GM12878 (cell line): ENCODE results near the gene DUS1L. TPM values are rescaled to one million over a fixed set of nuclear protein-coding genes. Genes with fewer than 3 reads are reported as not detected.

Experiments used
- ATAC-seq: fragments of 200-7000 bp; cut with Tn5 transposase; 3 replicates; pipeline ENCODE4 v1.9.1; 2020; ENCODE audit warnings: mild to moderate bottlenecking, moderate library complexity
- BruUV-seq: library from RNA; stranded (reverse); fragments of 400-500 nt; replicated peaks from 2 replicates; lab custom pipeline; 2021; lab: Mats Ljungman, UMichigan
- CTCF ChIA-PET: fragments of 300-600 bp; sonication (Branson Sonifier 250); formaldehyde crosslinking; extraction: SDS; loops from one replicate; lab custom pipeline; 2021; ENCODE audit warnings: inconsistent platforms; lab: Yijun Ruan, JAX
- POLR2A ChIA-PET: fragments of 350-600 bp; formaldehyde crosslinking; extraction: SDS; loops from one replicate; lab custom pipeline; 2021; ENCODE audit warnings: inconsistent platforms; lab: Charles Lee
- RAD21 ChIA-PET: fragments of 300-600 bp; sonication (Branson Sonifier 250); formaldehyde crosslinking; loops from one replicate; lab custom pipeline; 2023; ENCODE audit warnings: antibody characterized with exemption; ENCODE audit not compliant: unreplicated experiment; lab: Charles Lee
- SMC1A ChIA-PET: fragments of 300-600 bp; sonication (Branson Sonifier 250); formaldehyde crosslinking; loops from one replicate; lab custom pipeline; 2023; ENCODE audit not compliant: unreplicated experiment, uncharacterized antibody; lab: Charles Lee
- DNase-seq: peaks from one replicate; pipeline ENCODE4 v3.0.0-alpha.2; 2011; ENCODE audit warnings: low read depth, low spot score
- FAIRE-seq: peaks from 3 replicates; lab custom pipeline; 2011; peaks lifted over from hg19 to GRCh38; lab: Jason Lieb, UNC
- H2AFZ ChIP-seq: 2 replicates; pipeline ENCODE4 v1.6.0; 2011; ENCODE audit warnings: low read depth, low read length, control low read depth; ENCODE audit not compliant: control insufficient read depth
- H3K27ac ChIP-seq: 2 replicates; pipeline ENCODE4 v1.5.1; 2011; ENCODE audit warnings: control low read depth; ENCODE audit not compliant: control insufficient read depth, insufficient read depth
- H3K27me3 ChIP-seq, 2 experiments: replicated peaks in 1 of 2; 2 replicates each; pipeline versions ENCODE4 v1.6.0 to v1.6.1; 2011; ENCODE audit warnings: low read length in 1 of 2; ENCODE audit not compliant: control insufficient read depth in 2 of 2, insufficient read depth in 2 of 2
- H3K36me3 ChIP-seq, 2 experiments: 2 replicates each; pipeline ENCODE4 v1.5.1; 2011; ENCODE audit warnings: low read length in 1 of 2; ENCODE audit not compliant: control insufficient read depth in 2 of 2, insufficient read depth in 2 of 2
- H3K4me1 ChIP-seq: 2 replicates; pipeline ENCODE4 v1.6.1; 2011; ENCODE audit warnings: mild to moderate bottlenecking, low read length, moderate library complexity, mixed read lengths; ENCODE audit not compliant: control insufficient read depth, insufficient read depth
- H3K4me2 ChIP-seq: 2 replicates; pipeline ENCODE4 v1.6.0; 2011; ENCODE audit warnings: control low read depth; ENCODE audit not compliant: control insufficient read depth, insufficient read depth
- H3K4me3 ChIP-seq: fragments of 200-600 bp; sonication (generic); 2 replicates; pipeline ENCODE4 v1.5.1; 2016
- H3K79me2 ChIP-seq: 2 replicates; pipeline ENCODE4 v1.6.0; 2011; ENCODE audit warnings: low read length; ENCODE audit not compliant: control insufficient read depth, insufficient read depth
- H3K9ac ChIP-seq: 2 replicates; pipeline ENCODE4 v1.8.0; 2011; ENCODE audit warnings: low read length, control low read depth, mixed read lengths; ENCODE audit not compliant: control insufficient read depth, insufficient read depth
- H3K9me3 ChIP-seq: replicated peaks from 3 replicates; pipeline ENCODE4 v1.5.1; 2011; ENCODE audit warnings: mild to moderate bottlenecking, low read length; ENCODE audit not compliant: control insufficient read depth, insufficient read depth
- H4K20me1 ChIP-seq: 2 replicates; pipeline ENCODE4 v1.6.0; 2011; ENCODE audit not compliant: control insufficient read depth, insufficient read depth
- BHLHE40 ChIP-seq, 2 experiments: fragments of 450-650 bp in 1 of 2; IDR thresholded peaks; 2 replicates each; pipeline ENCODE4 v1.6.1; 2011 to 2017; ENCODE audit warnings: low read depth in 2 of 2, borderline replicate concordance in 1 of 2, improper control_type of control experiment in 1 of 2, low read length in 1 of 2, mild to moderate bottlenecking in 1 of 2
- CBFB ChIP-seq: IDR thresholded peaks from 2 replicates; pipeline ENCODE4 v1.6.1; 2016; ENCODE audit warnings: antibody characterized with exemption, low read depth
- CHD1 ChIP-seq: IDR thresholded peaks from 2 replicates; pipeline ENCODE4 v1.6.1; 2012; ENCODE audit warnings: low read depth, low read length, improper control_type of control experiment
- FOXK2 ChIP-seq: fragments of 450-650 bp; IDR thresholded peaks from 2 replicates; pipeline ENCODE4 v1.6.1; 2017; ENCODE audit warnings: mild to moderate bottlenecking, moderate library complexity
- MXI1 ChIP-seq: fragments of 150-350 bp; IDR thresholded peaks from 2 replicates; pipeline ENCODE4 v1.6.1; 2011; ENCODE audit warnings: low read depth, mild to moderate bottlenecking, inconsistent platforms, low read length, improper control_type of control experiment
- NFYA ChIP-seq: IDR thresholded peaks from 2 replicates; pipeline ENCODE4 v1.6.1; 2011; ENCODE audit warnings: low read depth, mild to moderate bottlenecking, low read length, improper control_type of control experiment, borderline replicate concordance
- NR2C2 ChIP-seq: IDR thresholded peaks from 2 replicates; pipeline ENCODE4 v1.6.1; 2011; ENCODE audit warnings: borderline replicate concordance, low read depth; ENCODE audit not compliant: control insufficient read depth, insufficient read length
- POLR2AphosphoS2 ChIP-seq: IDR thresholded peaks from 2 replicates; pipeline ENCODE4 v1.6.1; 2011; ENCODE audit warnings: low read depth, mild to moderate bottlenecking, low read length, improper control_type of control experiment, moderate library complexity
- RAD21 ChIP-seq: IDR thresholded peaks from 2 replicates; pipeline ENCODE4 v1.6.1; 2011; ENCODE audit warnings: mild to moderate bottlenecking, low read depth, low read length, moderate library complexity; ENCODE audit not compliant: insufficient read depth
- RB1 ChIP-seq: fragments of 450-650 bp; formaldehyde crosslinking; IDR thresholded peaks from 2 replicates; pipeline ENCODE4 v1.6.1; 2017; ENCODE audit warnings: mild to moderate bottlenecking, borderline replicate concordance
- SP1 ChIP-seq: IDR thresholded peaks from one replicate; pipeline ENCODE4 v1.6.1; 2011; ENCODE audit warnings: low read depth, low read length
- WGBS: methylation state at CpG from one replicate; pipeline ENCODE4 v1.1.6; 2016; ENCODE audit warnings: low lambda C conversion rate; ENCODE audit not compliant: insufficient replicate concordance, insufficient coverage; ENCODE audit errors: missing lambda C conversion rate; 5-methylcytosine and 5-hydroxymethylcytosine counted together
- in situ Hi-C: fragments of 300-500 bp; cut with MboI; formaldehyde crosslinking; loops from 9 replicates; pipeline ENCODE4 v1.14.3; 2018; ENCODE audit warnings: mixed read lengths
- intact Hi-C: fragments of 100-400 bp; cut with micrococcal nuclease; formaldehyde crosslinking; loops from one replicate; pipeline ENCODE4 v1.14.2; 2022; ENCODE audit not compliant: unreplicated experiment
- polyA plus RNA-seq, 11 experiments: library from polyadenylated mRNA; depleted of rRNA in 4 of 11; unstranded in 6 of 11; stranded (reverse) in 5 of 11; fragments of >200 nt; fragmentation: Nextera tagmentation in 4 of 11; fragmentation: Illumina TruSeq in 1 of 11; extraction: Ambion mirVana in 4 of 11; extraction: Trizol in 1 of 11; gene quantifications; 1 replicate in 1 of 11; 2 replicates in 10 of 11; pipeline versions ENCODE4 v1.2.1 to v1.2.3, GENCODE V29; 2011 to 2016; ENCODE audit warnings: inconsistent platforms in 2 of 11, missing spikeins in 2 of 11, low read depth in 1 of 11
- total RNA-seq, 4 experiments: library from RNA; depleted of rRNA in 3 of 4; stranded (reverse); fragments of >200 nt in 3 of 4; fragmentation: Illumina TruSeq in 1 of 4; extraction: Trizol in 1 of 4; gene quantifications; 2 replicates each; pipeline versions ENCODE4 v1.2.1 to v1.2.3, GENCODE V29; 2013 to 2021
- TF ChIP-seq, protein P1 (sequence below): IDR thresholded peaks from 2 replicates; pipeline ENCODE4 v1.6.1; 2011; ENCODE audit warnings: borderline replicate concordance, low read depth, mild to moderate bottlenecking, moderate library complexity, mixed read lengths, low read length; ENCODE audit not compliant: insufficient read depth; ENCODE audit errors: extremely low read length

DUS1L gene
- total and polyA plus RNA-seq, 10 of the 15 experiments (the other 5 are each of a cell fraction or from before 2014, with no cell fraction given): 6.1 to 157 (median 44.5) TPM

DNA sequence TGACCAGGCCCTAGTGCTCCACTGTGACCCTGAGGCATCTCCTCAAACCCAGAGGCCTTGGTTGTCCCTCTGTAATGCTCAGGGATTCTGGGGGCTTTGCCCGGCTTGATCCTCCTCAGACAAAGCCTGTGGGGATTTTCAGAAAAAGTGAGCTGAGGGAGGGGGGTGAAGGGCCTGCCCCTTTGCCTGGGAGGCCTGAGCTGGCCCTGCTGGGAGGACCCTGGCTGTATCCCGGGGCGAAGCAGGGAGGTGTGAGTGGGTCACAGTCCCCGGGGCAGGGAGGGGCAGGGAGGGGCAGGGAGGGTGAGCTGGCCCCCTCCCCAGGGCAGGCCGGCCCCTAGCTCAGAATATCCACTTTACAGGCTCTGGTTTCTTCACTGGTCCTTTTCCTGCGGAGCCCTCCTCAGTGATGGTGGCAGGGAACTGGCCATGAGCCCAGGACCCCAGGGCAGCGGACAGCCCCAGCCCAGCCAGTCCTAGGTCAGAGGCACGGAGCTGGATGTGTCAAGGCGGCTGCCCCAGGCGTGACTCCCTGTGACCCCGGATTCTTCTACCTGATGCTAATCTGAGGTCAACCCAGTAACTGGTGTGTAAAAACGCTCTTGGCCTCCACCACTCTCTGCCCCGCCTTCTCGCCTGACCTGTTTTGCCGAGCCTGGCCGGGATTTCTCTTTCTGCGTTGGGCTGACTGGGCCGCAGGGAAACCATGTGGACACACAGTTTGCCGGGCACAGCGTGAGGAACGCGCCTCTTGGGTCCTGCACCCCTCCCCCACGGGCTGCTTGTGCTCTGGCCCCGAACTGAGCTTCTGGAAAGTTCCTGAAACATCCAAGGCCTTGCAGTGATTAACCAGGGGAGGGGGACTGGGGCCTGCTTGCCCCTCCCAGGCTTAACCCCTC lies 38.2 kb upstream of the DUS1L start:
- ChIA-PET SMC1A (no interaction called here), POLR2A (interaction anchor here (0.6 kb wide), 1 partner anchor 55 kb away, joined by 4 read pairs; no protein-coding TSS in a partner anchor), RAD21 (no interaction called here), CTCF (interaction anchor here (0.6 to 0.7 kb wide), 2 partner anchors 27 to 61 kb away, joined by 3 read pairs; no protein-coding TSS in a partner anchor)
- H3K79me2 ChIP-seq: peaks cover 30% of the 10 kb centered on the region
- no TSS peak for BruUV-seq
- no peak overlapping the region for H2AFZ ChIP-seq
- H3K27me3 ChIP-seq: no peaks in the 10 kb centered on the region
- TF ChIP-seq FOXK2: no peak
- TF ChIP-seq CBFB: no peak
- TF ChIP-seq NFYA: no peak
- no peak overlapping the region for H3K27ac ChIP-seq
- 89% methylated on average over 24 of the region's 24 CpGs for WGBS
- H3K4me2 ChIP-seq: no peak overlapping the region
- H3K9me3 ChIP-seq: no peaks in the 10 kb centered on the region
- H3K36me3 ChIP-seq: peaks cover 0 to 1% of the 10 kb centered on the region in 2 experiments; a peak in 1 of 4 replicates
- no peak for ATAC-seq
- peaks cover 32% of the 10 kb centered on the region for H3K4me1 ChIP-seq
- FAIRE-seq: no peak
- no peak for DNase-seq
- intact Hi-C loops: no loop called here
- H3K9ac ChIP-seq: no peak overlapping the region
- no peak overlapping the region for H3K4me3 ChIP-seq
- in situ Hi-C loops: no loop called here
- H4K20me1 ChIP-seq: no peaks in the 10 kb centered on the region

DNA sequence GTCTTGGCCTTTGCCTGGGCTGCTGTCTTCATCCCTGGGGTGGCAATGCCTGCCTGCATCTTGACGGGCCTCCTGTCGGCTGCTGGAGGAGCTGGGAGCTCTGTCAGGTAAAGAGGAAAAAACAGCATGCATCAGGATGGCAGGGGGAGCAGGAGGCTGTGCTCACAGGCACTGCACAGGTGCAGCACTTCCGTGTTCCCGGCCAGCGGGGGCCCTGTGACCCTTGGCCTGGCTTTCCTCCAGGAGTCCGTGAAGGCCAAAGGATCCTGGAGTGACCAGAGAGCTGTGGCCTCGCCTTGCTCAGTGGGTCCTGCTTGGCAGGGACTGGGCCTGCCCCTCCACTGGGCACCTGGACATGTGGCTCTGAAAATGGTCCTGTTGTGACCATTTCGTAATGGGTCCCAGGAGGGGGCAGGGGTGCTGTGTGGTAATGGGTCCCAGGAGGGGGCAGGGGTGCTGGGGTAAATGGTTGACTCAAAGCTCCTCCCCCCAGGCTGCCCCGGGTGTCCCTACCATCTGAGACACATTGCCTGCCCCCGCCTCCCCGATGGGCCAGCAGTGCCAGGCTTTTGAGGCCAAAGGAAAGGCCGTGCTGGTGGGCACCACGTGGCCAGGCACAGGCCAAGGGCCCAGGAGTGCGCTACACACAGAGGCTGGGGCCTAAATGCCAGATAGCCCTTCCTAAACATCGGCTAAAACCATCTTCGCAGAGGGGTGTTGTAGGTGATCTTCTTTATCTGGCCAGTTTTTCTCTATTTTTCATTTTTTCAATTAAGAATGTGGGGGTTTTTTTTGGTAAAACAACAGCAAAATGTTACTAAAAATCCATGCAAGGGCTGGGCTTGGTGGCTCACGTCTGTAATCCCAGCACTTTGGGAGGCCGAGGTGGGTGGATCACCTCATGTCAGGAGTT lies 36.4 kb upstream of the DUS1L start:
- no peak overlapping the region for H2AFZ ChIP-seq
- no peaks in the 10 kb centered on the region for H3K9me3 ChIP-seq
- in situ Hi-C loops: no loop called here
- 70% methylated on average over 18 of the region's 18 CpGs for WGBS
- no peak overlapping the region for H3K4me2 ChIP-seq
- TF ChIP-seq, protein P1, sequence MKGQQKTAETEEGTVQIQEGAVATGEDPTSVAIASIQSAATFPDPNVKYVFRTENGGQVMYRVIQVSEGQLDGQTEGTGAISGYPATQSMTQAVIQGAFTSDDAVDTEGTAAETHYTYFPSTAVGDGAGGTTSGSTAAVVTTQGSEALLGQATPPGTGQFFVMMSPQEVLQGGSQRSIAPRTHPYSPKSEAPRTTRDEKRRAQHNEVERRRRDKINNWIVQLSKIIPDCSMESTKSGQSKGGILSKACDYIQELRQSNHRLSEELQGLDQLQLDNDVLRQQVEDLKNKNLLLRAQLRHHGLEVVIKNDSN: no peak
- no peak for TF ChIP-seq BHLHE40 (IDR thresholded peaks at IDR 0.05; ENCODE audit: borderline replicate concordance in 1 of 2, low read depth in 2 of 2, low read length in 1 of 2)
- no peak for TF ChIP-seq NR2C2
- no peak for TF ChIP-seq CHD1
- TF ChIP-seq RAD21: no peak
- no peak for TF ChIP-seq RB1
- no peak for TF ChIP-seq MXI1
- no peak for TF ChIP-seq POLR2AphosphoS2
- TF ChIP-seq SP1: no peak
- H3K27me3 ChIP-seq: no peaks in the 10 kb centered on the region
- peaks cover 40% of the 10 kb centered on the region for H3K79me2 ChIP-seq
- peaks cover 27% of the 10 kb centered on the region for H3K4me1 ChIP-seq
- CTCF ChIA-PET: no interaction called here
- H3K27ac ChIP-seq: no peak overlapping the region
- no peak for FAIRE-seq
- intact Hi-C loops: no loop called here
- SMC1A ChIA-PET: no interaction called here
- no peak for ATAC-seq
- RAD21 ChIA-PET: no interaction called here
- H3K9ac ChIP-seq: no peak overlapping the region
- no peak overlapping the region for H3K4me3 ChIP-seq
- H4K20me1 ChIP-seq: no peaks in the 10 kb centered on the region
- no TSS peak for BruUV-seq
- DNase-seq: no peak
- H3K36me3 ChIP-seq: peaks cover 0 to 1% of the 10 kb centered on the region in 2 experiments; a peak in 1 of 4 replicates
- POLR2A ChIA-PET: no interaction called here
